Mesodermal cell (in vitro differentiated cells): ENCODE measurements around the gene SSNA1.

Experiments used
- H3K27ac ChIP-seq: 2 replicates; pipeline ENCODE4 v1.7.0; 2013; ENCODE audit warnings: mild to moderate bottlenecking, low read depth, low read length, moderate library complexity; ENCODE audit not compliant: severe bottlenecking
- H3K36me3 ChIP-seq: 2 replicates; pipeline ENCODE4 v1.7.1; 2013; ENCODE audit warnings: mild to moderate bottlenecking, low read length, moderate library complexity; ENCODE audit not compliant: control insufficient read depth, insufficient read depth
- H3K4me1 ChIP-seq: one replicate; pipeline ENCODE4 v1.7.1; 2013; ENCODE audit warnings: mild to moderate bottlenecking, low read length; ENCODE audit not compliant: insufficient read depth, control insufficient read depth, poor library complexity, severe bottlenecking
- H3K4me3 ChIP-seq: 2 replicates; pipeline ENCODE4 v1.7.0; 2013; ENCODE audit warnings: low read length, control low read depth, mild to moderate bottlenecking; ENCODE audit not compliant: insufficient read depth, poor library complexity, severe bottlenecking; ENCODE audit errors: extremely low read depth
- H3K9me3 ChIP-seq: 2 replicates; pipeline ENCODE4 v1.7.1; 2013; ENCODE audit warnings: mild to moderate bottlenecking, low read length, moderate library complexity; ENCODE audit not compliant: control insufficient read depth
- WGBS, 2 experiments: methylation state at CpG; one replicate each; pipeline ENCODE4 v1.1.5; 2013; ENCODE audit warnings: missing lambda C conversion rate in 2 of 2; ENCODE audit not compliant: insufficient coverage in 2 of 2; 5-methylcytosine and 5-hydroxymethylcytosine counted together

The SSNA1 gene

GRCh38 chr9:137157618-137158415 is 30.7 kb upstream of the SSNA1 start:
- H3K4me3 ChIP-seq, result no peak overlapping the region
- H3K27ac ChIP-seq, result no peak overlapping the region
- WGBS, 2 experiments, result 68 to 73% methylated on average over 14 to 15 of the region's 19 CpGs

GRCh38 chr9:137158625-137159024 is 29.9 kb upstream of the SSNA1 start:
- no peak overlapping the region for H3K27ac ChIP-seq
- H3K9me3 ChIP-seq, result no peaks in the 10 kb centered on the region
- no peaks in the 10 kb centered on the region for H3K4me1 ChIP-seq
- WGBS, 2 experiments, result 40 to 60% methylated on average over 1 of the region's 4 CpGs
- no peaks in the 10 kb centered on the region for H3K36me3 ChIP-seq
- H3K4me3 ChIP-seq, result no peak overlapping the region

More at GRCh38 chr9:137157618-137158415, 30.7 kb upstream of the SSNA1 start:
- H3K9me3 ChIP-seq, result no peaks in the 10 kb centered on the region
- no peaks in the 10 kb centered on the region for H3K36me3 ChIP-seq
- no peaks in the 10 kb centered on the region for H3K4me1 ChIP-seq

- 38 to 46% methylated on average over 9 to 11 of the region's 14 CpGs for WGBS, 2 experiments
- Histone ChIP-seq H3K4me1 (no peaks in the 10 kb centered on the region), H3K27ac (no peak overlapping the region), H3K36me3 (no peaks in the 10 kb centered on the region), H3K9me3 (no peaks in the 10 kb centered on the region), H3K4me3 (no peak overlapping the region)
Observed at GRCh38 chr9:137159105-137160053, 29.1 kb upstream of the SSNA1 start.

GRCh38 chr9:137160054-137160425 is 28.4 kb upstream of the SSNA1 start:
- Histone ChIP-seq H3K4me1 (no peaks in the 10 kb centered on the region), H3K27ac (no peak overlapping the region), H3K4me3 (no peak overlapping the region), H3K36me3 (no peaks in the 10 kb centered on the region), H3K9me3 (no peaks in the 10 kb centered on the region)
- WGBS, 2 experiments, result 69 to 72% methylated on average over 14 to 15 of the region's 17 CpGs

- Histone ChIP-seq H3K9me3 (no peaks in the 10 kb centered on the region), H3K36me3 (no peaks in the 10 kb centered on the region), H3K4me3 (no peak overlapping the region), H3K27ac (no peak overlapping the region), H3K4me1 (no peaks in the 10 kb centered on the region)
- WGBS, 2 experiments, result 58 to 61% methylated on average over 39 to 52 of the region's 56 CpGs
Observed at GRCh38 chr9:137160716-137161557, 27.5 kb upstream of the SSNA1 start.

GRCh38 chr9:137161558-137162486 is 26.7 kb upstream of the SSNA1 start:
- Histone ChIP-seq H3K4me1 (no peaks in the 10 kb centered on the region), H3K27ac (no peak overlapping the region), H3K36me3 (no peaks in the 10 kb centered on the region), H3K9me3 (no peaks in the 10 kb centered on the region), H3K4me3 (no peak overlapping the region)
- 24% methylated on average over 38 to 55 of the region's 71 CpGs for whole genome bisulfite sequencing, 2 experiments

GRCh38 chr9:137162505-137163364 is 25.7 kb upstream of the SSNA1 start:
- H3K4me3 ChIP-seq, result peak overlapping the region; percentile 24
- H3K9me3 ChIP-seq, result no peaks in the 10 kb centered on the region
- 13 to 17% methylated on average over 62 to 64 of the region's 74 CpGs for WGBS, 2 experiments
- H3K4me1 ChIP-seq, result no peaks in the 10 kb centered on the region
- H3K27ac ChIP-seq, result no peak overlapping the region
- H3K36me3 ChIP-seq, result no peaks in the 10 kb centered on the region

- no peaks in the 10 kb centered on the region for H3K9me3 ChIP-seq
- 39 to 54% methylated on average over 16 to 22 of the region's 26 CpGs for WGBS, 2 experiments
- H3K4me3 ChIP-seq, result peak overlapping the region; percentile 24
- H3K27ac ChIP-seq, result no peak overlapping the region
- H3K36me3 ChIP-seq, result no peaks in the 10 kb centered on the region
- no peaks in the 10 kb centered on the region for H3K4me1 ChIP-seq
Observed at GRCh38 chr9:137163365-137163715, 25.1 kb upstream of the SSNA1 start.

GRCh38 chr9:137163805-137164204 is 24.7 kb upstream of the SSNA1 start:
- no peaks in the 10 kb centered on the region for H3K9me3 ChIP-seq

More at GRCh38 chr9:137163805-137164204, 24.7 kb upstream of the SSNA1 start:
- Histone ChIP-seq H3K27ac (no peak overlapping the region), H3K4me3 (no peak overlapping the region), H3K4me1 (no peaks in the 10 kb centered on the region), H3K36me3 (no peaks in the 10 kb centered on the region)
- 89 to 91% methylated on average over 22 of the region's 22 CpGs for WGBS, 2 experiments
